Astrocyte of the spinal cord (primary cell): ENCODE measurements around the gene FRAT2.

Experiments used
- DNase-seq: peaks from one replicate; pipeline ENCODE4 v3.0.0; 2011; ENCODE audit warnings: low read depth, low spot score
- H3K4me3 ChIP-seq: 2 replicates; pipeline ENCODE4 v1.5.1; 2011; ENCODE audit warnings: low read depth, mild to moderate bottlenecking, low read length, moderate library complexity
- in situ Hi-C: cut with HindIII; loops from 2 replicates; pipeline ENCODE4 v1.10.0; 2017; ENCODE audit warnings: low sequenced_read_pairs
- TF ChIP-seq, protein P1 (sequence below): IDR thresholded peaks from 2 replicates; pipeline ENCODE4 v1.5.1; 2012; ENCODE audit warnings: low read depth, mild to moderate bottlenecking, low read length, inconsistent platforms

Gene FRAT2

DNA sequence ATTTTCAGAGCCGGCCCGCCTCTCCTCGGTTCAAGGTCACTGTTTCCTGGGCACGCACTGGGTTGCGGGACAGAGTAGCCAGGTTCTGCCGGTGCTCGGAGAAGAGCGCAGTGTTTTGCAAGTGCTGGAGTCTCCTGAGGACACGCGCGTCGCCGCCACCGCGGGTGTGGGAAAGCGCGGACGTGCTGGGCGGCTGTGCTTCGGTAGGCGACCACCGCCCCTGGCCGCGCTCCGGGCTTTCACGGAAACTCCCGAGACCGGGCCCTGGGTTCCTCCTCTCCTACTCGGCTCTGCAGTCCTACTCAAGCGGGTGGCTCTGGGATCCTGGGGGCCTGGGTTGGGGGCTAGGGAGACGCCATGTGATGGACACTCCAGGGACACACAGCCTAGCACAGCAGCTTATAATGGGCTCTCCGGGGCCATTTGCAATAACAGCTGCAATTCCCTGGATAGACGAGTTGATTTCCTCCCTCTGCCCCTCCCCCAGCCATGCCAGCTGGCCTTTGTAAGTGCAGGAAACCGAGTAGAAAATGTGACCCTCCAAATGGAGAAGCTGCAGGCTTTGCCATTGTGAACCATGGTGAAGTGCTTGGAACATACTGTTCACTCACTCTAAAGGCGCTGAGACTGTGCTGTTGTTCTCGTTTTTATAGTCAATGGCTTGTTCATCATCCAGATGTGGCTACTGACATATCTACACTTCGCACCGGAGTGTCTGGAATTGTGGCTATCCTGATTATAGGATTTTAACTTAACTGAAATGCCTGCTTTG, 13.3 kb downstream of the FRAT2 start:
- in situ Hi-C loops: no loop called here
- TF ChIP-seq, protein P1, sequence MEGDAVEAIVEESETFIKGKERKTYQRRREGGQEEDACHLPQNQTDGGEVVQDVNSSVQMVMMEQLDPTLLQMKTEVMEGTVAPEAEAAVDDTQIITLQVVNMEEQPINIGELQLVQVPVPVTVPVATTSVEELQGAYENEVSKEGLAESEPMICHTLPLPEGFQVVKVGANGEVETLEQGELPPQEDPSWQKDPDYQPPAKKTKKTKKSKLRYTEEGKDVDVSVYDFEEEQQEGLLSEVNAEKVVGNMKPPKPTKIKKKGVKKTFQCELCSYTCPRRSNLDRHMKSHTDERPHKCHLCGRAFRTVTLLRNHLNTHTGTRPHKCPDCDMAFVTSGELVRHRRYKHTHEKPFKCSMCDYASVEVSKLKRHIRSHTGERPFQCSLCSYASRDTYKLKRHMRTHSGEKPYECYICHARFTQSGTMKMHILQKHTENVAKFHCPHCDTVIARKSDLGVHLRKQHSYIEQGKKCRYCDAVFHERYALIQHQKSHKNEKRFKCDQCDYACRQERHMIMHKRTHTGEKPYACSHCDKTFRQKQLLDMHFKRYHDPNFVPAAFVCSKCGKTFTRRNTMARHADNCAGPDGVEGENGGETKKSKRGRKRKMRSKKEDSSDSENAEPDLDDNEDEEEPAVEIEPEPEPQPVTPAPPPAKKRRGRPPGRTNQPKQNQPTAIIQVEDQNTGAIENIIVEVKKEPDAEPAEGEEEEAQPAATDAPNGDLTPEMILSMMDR: no peak
- no peak for DNase-seq
- no peak overlapping the region for H3K4me3 ChIP-seq

DNA sequence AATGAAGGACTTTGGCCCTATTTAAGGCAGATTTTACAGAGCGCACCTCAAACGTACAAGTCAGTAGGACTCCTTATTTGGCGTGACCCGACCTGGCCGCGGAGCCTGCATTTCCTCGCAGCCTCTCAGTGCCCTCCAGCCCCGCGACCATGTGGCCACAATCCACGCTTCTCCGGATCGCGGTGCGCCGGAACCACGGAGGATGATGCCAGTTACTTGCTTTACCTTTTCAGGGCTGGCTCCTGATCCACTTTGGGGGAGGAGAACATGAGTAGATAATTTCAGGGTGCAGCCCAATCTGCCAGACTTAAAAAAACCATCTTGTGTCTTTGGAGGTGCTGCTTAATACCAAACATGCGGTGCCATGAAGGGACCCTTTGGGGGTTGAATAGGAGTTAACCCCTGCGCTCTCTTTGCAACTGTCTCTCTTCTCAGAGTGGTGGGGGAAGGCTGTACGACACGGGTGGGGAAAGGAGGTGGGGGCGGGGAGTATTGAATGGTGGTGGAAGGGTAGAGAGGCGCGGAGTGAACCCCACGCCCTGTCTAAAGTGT, 14.0 kb downstream of the FRAT2 start:
- H3K4me3 ChIP-seq: peak overlapping the region; percentile 16
- TF ChIP-seq, protein P1: no peak
- DNase-seq: no peak
- in situ Hi-C loops: no loop called here

DNA sequence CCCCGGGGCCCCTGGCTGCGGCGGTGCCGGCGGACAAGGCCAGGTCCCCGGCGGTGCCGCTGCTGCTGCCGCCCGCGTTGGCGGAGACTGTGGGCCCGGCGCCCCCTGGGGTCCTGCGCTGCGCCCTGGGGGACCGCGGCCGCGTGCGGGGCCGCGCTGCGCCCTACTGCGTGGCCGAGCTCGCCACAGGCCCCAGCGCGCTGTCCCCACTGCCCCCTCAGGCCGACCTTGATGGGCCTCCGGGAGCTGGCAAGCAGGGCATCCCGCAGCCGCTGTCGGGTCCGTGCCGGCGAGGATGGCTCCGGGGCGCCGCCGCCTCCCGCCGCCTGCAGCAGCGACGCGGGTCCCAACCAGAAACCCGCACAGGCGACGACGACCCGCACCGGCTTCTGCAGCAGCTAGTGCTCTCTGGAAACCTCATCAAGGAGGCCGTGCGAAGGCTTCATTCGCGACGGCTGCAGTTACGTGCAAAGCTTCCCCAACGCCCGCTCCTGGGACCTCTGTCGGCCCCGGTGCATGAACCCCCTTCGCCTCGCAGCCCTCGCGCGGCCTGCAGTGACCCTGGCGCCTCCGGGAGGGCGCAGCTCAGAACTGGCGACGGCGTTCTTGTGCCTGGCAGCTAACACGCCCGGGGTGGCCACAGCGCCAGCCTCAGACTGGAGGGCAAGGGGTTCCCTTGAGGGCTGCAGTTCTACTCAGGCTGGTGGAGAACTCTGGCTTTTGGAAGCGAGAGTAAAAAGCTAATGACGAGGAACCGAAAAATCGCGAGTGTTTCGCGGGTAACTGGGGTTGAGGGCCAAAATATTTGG, 14.7 kb downstream of the FRAT2 start:
- in situ Hi-C loops: no loop called here
- TF ChIP-seq, protein P1: no peak
- DNase-seq: no peak

DNA sequence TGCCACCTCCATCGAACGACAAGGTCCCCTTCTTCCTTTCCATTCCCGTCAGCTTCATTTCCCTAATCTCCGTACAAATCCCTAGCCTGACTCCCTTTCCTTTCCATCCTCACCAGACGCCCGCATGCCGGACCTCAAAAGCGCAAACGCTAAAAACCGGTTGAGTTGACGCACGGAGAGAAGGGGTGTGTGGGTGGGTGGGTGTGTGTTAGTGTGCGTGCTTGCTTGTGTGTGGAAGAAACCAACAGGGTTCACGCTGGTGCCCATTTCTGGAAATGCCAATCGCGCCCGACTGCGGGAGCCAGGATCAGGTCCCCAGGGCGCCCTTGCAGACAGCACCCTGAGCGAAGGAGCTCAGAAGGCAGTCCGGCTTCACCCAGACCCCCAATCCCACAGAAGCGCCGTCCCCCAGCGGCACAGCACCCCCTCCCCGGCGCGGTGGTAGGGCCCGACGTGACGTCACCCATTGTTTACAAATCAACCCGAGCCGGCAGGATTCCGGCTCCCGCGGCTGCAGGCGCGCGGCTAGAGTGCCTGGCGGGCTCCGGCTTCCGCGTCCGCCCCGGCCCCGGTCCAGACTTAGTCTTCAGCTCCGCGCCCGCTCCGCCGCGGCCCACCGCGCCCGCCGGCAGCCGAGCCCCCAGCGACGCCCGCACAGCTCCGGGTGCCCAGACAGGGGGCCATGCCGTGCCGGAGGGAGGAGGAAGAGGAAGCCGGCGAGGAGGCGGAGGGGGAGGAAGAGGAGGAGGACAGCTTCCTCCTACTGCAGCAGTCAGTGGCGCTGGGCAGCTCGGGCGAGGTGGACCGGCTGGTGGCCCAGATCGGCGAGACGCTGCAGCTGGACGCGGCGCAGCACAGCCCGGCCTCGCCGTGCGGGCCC, 15.5 kb downstream of the FRAT2 start, which contains the start of gene FRAT1:
TSS of gene FRAT1 (plus strand) at position 500 of the 880 bp plus-strand sequence. CDS start at position 683, 183 bp downstream.
- DNase-seq: peak; percentile 90
- in situ Hi-C loops: no loop called here
- TF ChIP-seq, protein P1: no peak
- peak within 1 kb of the TSS; percentile 71 for H3K4me3 ChIP-seq

More for the DNA sequence above, 14.7 kb downstream of the FRAT2 start:
- peak overlapping the region; percentile 71 for H3K4me3 ChIP-seq

DNA sequence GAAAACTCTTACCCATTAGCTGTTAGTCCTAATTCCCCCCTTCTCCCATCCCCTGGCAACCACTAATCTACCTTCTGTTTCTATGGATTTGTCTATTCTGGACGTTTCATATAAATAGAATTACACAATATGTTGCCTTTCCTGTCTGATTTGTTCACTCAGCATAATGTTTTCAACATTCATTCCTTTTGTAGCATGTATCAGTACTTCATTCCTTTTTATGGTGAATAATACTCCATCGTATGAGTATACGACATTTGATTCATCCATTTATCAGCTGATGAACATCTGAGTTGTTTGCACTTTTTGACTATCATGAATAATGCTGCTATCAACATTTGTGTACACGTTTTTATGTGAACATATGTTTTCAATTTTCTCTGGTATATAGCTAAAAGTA, 19.9 kb downstream of the FRAT2 start:
- in situ Hi-C loops: no loop called here
- TF ChIP-seq, protein P1: no peak
- DNase-seq: no peak
- no peak overlapping the region for H3K4me3 ChIP-seq

DNA sequence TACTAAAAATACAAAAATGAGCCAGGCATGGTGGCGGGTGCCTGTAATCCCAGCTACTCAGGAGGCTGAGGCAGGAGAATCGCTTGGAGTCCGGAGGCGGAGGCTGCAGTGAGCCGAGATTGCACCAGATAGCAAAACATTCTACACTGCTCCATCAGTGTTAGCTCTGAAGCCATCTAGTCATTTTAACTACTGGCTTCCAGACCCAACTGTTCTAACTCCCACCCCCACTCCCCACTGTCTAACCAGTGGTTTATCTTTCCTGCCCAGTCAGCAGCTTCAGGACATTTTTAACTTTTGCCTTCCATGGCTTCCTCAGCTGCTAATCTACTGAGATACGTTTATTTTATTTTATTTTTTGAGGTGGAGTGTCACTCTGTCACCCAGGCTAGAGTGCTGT, 21.6 kb downstream of the FRAT2 start:
- in situ Hi-C loops: no loop called here
- no peak for DNase-seq
- H3K4me3 ChIP-seq: no peak overlapping the region
- TF ChIP-seq, protein P1: no peak
